GM18867 (cell line): ENCODE results near the gene FAM98B.
"Not testable (repeated sequence)": the region's sequence is repeated elsewhere in the genome, so short reads cannot be mapped to it uniquely, and the experiment has no call there.

Source experiments
- ATAC-seq: cut with Tn5 transposase; IDR thresholded peaks from one replicate; pipeline ENCODE4 v1.9.1; 2021; ENCODE audit warnings: mild to moderate bottlenecking, moderate library complexity; ENCODE audit not compliant: unreplicated experiment

FAM98B gene

DNA sequence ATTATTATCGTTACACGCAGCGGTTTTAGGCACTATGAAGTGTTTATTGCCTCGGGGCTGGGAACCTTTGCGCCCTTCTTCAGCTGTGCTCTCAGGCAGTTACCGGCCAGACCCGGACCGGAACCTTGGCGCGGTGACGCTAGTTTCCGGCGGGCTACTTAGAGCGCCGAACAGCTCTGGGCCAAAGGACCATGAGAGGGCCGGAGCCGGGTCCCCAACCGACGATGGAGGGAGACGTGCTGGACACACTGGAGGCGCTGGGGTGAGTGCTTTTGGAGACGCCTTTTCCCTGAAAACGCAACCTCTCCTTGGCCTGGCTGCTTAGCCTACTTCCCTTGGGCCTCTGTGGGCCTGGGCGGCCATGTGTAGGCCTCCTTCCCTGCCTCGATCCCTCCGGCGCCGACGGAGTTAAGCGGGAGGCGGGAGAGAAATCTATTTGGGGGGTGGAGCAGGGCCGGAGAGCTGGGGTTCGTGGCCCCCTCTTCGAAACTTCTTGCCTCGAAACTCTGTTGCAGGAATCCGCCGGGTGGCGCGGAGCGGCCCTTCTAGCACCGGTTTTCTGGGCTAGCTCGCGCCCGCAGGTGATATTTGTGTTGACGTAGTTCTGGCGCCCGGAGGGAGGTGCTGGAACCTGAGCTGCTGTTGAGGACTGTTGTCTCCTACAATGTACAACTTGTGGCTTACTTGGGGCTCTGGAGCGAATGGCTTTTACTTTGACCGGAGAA lies at the start of gene FAM98B:
Gene FAM98B (plus strand): TSS at position 157 of the 725 bp plus-strand sequence. CDS start 35 bp downstream, at position 192.
- ATAC-seq: peak; percentile 89

DNA sequence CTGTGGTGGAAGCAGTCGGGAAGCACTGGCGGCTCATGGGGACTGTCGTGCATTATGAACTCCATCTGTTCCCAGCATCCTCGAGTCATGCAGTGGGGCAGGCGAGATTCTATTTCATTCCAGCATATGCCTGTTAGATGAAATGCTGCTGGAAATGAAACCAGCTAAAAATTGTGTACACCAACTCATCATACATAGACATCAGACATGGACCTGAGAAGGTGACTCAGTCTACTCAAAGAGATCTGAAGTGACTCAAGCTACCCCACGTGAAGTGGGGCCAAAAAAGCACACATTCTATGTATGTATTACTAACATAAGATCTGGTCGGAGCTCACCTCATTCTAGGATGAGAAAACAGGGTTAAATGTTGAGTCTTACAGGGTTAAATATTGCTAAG lies 47.5 kb upstream of the FAM98B start:
- no peak for ATAC-seq

DNA sequence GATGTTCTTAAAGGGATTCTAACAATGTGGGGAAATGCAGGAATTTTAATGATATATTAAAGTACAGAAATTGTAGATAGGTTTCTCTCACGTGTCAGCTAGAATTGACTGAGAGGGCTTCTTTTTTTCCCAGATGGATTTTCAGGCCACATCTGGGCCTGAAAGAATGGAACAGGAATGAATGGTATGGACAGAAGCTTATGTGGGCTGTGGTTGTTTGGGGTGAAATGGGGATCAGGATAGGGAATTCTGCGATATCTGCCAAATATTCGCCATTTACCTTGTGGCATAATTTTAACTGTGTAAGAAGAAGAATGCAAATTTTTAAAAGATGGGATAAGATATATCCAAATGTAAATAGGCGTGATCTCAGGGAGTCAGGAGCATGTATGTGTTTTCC lies 45.4 kb upstream of the FAM98B start:
- no peak for ATAC-seq

DNA sequence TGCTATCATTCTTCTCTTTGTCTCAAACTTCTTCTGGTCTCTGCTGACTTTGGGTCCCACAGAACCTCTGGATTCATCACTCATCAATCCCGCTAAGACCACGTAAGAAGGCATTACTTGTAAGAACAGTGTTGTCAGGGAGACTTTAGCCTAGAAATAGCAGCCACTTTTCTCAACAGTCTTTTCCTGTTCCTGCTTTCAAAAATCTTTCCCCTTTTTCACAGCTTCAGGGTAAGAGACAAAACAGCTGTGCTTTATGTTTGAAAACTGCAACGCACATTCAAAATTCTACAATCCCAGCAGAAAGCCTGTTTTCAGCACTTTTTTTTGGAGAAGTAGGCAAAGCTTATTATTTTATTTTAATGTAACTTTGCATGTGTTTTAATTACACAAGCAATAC lies 42.0 kb upstream of the FAM98B start:
- no peak for ATAC-seq

DNA sequence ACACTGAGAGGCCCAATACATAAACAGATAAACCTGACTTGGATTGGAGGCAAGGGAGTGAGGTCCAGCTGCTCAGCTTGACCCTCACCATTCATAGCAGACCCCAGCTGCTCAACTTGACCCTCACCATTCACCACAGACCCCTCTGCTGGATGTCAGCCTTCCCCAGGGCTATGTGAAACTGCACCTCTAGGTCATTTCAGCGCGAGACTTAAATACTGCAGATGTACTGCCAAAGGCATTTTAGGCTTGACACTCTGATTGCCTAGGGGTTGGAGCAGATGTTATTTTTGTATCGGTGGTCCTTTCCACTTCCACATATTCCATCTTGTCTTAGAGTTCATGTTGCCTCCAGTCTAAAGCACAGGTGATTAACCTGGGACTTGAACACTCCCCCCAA lies 41.5 kb upstream of the FAM98B start:
- no peak for ATAC-seq

DNA sequence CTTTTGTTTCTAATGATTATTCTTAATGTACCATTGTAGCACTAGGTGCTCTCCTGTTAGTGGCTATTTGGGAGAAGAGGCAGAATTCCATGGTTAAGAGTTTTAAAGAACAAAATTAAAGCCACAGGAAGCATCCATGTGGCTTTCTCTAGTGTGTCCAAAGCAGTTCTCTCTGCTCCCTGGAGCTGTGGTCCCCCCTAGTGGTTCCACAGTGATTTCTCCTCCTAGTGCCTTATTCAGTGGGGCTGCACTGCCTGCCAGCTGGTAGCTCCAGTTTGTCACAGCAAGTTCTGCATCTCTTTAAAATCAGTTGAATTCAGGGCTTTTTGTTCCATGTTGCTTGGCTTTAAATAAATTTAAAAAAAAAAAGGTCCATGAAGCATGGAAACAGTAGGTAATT lies 39.6 kb upstream of the FAM98B start:
- ATAC-seq: peak; percentile 51

DNA sequence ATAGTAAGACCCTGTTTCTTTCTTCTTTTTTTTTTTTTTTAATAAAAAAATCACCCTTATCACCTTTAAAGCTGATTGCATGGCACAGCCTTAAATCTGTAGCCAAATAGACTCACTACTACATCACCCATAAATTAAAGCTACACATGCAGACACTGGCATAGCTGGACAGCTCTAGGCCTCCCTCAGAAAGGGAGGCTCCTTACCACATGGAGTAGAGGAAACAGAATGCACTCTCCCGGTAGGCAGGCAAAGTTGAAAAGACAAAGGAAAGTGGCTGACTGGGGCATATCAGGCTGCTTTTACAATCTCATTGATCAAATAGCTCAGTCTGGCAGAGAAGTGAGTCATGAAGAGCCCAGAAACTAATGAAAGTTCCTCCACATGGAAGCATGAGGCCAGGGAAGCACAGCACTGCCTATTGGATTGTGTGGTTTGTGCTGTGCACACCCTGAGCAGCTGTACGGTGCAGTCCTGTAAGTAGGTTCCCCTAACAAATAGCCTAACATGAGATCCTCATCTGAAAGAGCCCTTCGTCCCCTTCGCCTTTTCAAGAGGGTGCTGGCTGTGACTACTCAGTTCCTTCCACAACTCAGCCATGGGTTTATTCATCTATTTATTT lies 32.7 kb upstream of the FAM98B start:
- ATAC-seq: no peak

DNA sequence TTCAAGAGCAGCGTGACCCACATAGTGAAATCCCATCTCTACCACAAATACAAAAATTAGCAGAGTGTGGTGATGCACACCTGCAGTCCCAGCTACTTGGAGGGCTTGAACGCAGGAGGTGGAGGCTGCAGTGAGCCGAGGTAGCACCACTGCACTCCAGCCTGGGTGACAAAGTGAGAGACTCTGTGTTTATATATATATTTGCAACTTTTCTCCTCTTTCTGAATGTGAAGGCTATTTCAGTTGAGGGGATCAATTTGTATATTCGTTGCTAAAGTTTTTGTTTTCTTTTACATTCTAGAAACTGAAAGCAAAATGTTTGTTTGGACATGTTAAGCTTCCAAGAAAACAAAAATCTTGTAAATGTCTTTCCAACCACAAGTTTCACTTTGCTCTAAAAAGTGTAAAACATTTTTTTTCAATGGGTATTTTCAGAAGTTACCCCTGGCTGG lies 29.8 kb upstream of the FAM98B start:
- ATAC-seq: peak; percentile 83

DNA sequence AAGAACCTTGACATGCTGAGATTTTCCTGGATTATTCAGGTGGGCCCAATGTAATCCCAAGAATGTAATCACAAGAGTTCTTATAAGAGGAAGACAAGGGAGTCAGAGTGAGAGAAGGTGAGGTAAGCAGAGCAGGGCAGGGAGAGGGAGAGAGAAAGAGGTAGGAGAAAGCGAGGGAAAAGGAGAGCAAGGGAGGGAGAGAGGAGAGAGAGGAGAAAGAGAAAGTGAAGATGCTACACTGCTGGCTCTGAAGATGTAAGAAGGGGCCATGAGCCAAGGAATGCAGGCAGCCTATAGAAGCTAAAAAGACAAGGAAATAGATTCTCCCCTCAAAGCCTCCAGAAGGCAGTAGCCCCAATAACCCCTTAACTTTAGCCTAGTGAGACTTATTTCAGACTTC lies 28.7 kb upstream of the FAM98B start:
- ATAC-seq: no peak

DNA sequence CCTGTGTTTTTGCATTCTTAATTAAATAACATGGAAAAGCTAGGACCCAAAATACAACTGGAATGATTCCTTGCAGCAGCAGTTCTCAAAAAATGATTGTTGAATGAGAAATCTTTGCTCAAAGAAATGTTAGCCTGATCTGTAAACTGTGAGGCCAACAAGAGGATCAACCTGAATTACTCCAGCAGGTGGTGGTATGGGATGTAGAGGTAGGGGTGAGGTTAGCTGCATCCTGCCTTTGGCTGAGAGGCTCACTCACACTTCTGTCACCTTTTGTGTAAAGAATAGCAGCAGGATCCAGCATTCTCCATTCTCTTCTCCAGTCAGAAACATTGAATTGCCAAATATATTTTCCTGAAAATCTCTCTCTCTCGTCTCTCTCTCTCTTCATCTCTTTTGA lies 26.5 kb upstream of the FAM98B start:
- ATAC-seq: no peak

DNA sequence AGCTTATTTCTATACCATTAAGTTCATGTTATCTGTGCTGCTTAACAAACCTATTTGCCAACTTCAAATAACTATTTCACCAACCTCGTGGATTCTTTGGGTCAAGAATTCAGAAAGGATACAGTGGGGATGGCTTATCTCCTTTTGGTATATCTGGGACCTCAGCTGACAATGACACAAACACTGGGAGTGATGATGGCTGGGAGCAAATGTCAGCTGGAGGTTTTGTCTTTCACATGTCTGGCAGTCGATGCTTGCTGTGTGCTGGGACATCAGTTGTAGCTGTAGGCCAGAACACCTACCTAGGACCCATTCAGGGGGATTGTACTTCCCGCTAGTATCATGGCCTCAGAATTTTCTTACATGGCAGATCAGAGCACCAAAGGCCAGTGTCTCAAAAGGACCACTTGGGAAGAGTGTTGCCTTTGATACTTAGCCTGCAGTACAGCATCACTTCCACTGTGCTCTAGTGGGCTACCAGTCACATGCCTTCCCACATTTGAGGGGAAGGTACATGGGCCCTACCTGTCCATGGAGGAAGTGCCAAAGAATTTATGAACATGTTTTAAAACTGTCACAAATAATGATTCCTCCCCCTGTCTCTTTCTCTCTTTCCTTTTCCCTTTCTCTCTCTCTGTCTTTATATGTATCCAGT lies 23.7 kb upstream of the FAM98B start:
- no peak for ATAC-seq

DNA sequence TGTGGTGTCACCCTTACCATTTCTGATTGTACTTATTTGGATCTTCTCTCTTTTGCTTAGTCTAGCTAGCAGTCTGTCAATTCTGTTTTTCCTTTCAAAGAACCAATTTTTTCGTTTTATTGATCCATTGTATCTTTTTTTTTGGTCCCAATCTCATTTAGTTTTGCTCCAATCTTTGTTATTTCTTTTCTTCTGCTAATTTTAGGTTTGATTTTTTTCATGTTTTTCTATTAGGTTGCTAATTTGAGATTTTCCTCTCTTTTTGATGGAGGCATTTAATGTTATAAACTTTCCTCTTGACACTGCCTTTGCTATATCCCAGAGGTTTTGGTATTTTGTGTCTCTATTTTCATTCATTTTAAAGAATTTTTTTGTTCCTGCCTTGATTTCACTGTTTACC lies 16.9 kb upstream of the FAM98B start:
- no peak for ATAC-seq

DNA sequence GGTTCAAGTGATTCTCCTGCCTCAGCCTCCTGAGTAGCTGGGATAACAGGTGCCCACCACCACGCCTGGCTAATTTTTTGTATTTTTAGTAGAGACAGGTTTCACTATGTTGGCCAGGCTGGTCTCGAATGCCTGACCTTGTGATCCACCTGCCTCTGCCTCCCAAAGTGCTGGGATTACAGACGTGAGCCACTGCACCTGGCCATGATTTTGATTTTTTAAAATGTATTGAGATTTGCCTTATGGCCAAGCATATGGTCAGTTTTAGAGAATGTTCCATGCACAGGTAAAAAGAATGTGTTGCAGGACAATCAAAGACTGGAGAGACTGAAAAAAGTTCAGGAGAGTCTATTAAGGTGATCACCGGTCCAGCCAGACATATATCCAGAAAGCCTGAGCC lies 16.3 kb upstream of the FAM98B start:
- ATAC-seq: not testable (repeated sequence)

DNA sequence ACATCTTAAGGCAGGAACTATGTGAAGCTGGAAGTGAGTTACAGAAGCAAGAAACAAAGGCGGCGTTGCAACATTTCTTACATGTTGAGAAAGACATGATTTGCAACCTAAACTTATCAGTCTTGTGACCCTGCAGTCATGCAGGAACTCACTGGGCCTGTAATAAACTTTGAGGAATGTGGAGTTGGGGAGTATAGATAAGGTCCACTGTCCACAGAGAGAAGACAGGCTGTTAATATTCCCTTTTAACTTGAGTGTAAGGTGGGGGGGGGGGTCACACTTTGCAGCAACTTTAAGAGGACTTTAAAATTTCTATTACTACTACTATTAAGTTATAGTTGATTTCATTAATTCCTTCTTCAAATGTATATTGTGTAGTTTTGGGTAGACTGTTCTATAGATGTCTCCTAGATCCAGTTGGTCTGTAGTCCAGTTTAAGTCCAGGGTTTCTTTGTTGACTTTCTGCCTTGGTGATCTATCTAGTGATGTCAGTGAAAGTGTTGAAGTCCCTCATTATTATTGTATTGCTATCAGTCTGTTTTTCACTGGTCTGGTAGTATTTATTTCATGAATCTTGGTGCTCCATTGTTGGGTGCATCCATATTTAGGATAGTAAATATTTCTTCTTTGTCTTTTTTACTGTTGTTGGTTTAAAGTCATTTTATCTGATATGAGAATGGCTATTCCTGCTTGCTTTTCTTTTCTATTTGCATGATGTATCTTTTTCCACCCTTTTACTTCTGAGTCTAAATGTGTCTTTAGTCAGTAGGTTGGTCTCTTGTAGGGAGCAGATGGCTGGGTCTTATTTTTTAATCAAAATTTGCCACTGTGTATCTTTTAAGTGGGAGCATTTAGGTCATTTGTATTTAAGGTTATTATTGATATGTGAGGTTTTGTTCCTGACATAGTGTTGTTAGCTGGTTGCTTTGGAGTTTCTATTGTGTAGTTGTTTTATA lies 15.6 kb upstream of the FAM98B start:
- ATAC-seq: no peak

DNA sequence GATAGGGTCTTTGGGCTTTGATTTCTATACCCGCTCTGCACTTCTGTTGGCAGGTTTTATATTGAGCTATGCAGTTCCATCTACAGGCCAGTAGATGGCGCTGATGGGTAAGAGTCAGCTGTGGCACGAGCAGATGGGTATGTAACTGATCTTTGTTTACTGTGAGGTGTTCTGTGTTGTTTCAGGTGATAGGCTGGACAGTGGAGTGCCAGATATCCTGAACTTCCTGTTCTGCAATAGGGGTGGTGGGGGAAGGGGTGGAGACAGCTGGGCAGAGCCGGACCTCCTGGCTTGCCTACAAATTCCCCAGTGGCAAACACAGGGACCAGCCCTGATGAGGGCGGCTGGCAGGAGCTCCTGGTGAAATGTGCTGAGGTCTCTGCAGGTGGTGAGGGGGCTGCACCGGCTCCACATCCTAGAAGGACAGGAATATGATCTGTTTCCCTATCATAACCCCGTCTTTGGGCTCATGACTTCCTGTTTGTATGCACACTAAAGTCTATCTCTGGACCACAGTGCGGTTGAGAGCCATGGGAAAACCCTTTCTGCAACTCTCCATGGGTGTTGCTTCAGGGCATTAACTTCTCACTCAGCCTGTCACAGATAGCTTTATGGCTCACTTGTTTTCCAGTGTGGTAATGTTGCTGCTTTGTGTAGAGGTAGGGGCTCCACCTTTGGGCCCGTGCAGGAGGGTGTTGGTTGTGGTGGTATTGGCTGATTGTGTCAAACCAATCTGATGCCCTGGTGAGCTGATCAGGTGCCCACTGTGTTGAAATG lies 13.4 kb upstream of the FAM98B start:
- ATAC-seq: peak; percentile 80

DNA sequence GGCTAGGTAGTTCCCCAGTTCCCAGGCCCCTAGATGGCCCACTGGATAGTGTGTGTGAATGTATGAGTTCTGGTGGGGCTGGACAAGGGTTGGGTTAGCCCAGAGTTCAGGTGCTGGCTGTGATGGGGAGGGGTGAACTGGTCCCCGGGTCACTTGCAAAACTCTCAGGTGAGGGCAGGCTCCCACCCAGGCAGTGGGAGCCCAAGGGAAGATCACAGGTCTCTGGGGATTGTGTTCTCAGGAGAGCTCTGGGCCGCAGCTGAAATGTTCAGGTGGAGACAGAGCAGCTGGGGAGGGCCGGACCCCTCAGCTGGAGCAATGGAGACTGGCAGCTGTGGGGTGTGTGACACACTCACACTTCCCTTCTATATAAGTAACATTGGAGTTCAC lies 12.8 kb upstream of the FAM98B start:
- ATAC-seq: no peak

DNA sequence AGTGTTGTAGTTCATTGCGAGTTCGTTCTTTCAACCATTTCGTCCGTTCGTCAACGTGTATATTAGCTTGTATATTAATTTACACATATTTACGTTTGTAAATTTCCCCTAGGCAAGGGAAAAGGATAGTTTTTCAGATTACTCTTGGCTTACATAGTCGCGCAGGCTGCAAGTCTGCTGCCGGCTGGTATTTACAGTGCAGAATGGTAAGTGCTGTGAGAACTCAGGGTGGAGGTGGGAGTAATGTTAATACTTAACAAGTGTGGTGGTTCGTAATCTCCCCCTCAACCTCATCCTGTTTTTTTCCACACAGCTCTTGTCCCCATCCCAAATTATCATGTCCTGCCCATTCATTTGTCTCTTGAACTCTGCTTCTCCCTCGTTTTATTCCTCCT lies 766 bp downstream of the FAM98B start:
- no peak for ATAC-seq

DNA sequence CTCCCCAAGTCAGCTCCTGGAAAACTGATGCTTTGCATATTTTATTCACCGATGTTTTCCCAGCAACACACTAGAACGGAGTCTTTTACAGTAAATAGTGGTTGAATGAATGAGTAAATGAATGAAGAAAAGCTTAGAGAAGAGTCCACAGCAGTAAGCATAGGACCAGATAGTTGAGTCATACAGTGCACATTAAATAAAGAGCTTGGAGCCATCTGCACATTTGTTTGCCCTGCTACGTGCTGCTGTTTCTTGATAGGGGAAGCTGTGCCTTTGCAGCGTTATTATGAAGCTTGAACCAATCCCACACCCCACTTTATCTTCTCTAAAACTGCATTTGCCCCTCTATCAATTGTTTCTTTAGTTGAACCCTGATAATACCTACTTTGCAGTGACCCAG lies 1.2 kb downstream of the FAM98B start:
- ATAC-seq: no peak

DNA sequence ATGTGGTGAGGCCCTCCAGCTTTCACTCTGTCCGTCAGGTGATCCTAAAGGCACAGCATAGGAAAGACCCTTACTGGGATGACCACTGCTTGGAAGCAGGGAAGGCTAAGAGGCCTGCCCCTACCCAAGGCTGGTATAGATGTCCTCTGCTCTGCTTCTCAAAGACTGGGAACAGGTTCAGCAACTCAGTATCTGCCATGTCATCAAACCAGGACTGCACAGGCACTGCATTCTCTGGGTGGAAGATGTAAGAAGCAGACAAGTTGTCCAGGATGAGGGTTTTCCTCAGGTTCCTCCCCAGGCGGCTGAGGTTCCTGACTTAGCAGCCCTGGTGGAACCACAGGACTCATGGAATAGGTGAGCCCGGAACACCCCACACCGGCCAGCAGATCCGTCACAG lies 4.7 kb downstream of the FAM98B start:
- ATAC-seq: no peak

DNA sequence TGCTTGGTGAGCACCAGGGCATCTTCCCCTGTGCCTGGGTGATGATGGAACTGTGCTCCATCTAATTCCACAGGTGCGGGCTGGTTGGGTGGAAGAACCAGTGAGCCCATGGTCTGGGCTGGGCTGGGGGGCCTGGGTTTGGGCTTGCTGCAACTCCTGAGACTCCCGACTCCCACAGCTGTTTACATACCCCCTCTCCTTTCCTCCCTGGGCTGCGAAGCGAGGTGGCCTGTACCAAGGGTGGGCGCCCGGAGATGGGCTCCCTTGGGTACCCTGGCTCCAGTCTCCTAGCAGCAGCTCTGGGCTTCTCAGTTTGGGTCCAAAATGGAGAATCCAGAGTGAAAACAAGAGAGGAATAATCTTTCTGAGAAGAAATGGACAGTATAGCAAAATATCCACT lies 5.6 kb downstream of the FAM98B start:
- ATAC-seq: no peak
